Stomach (tissue), 4 donors: ENCODE data around the gene VPREB1.

Experiments
- POLR2A ChIP-seq, 4 donors: fragments of 450-650 bp; IDR thresholded peaks; one replicate each; pipeline ENCODE4 v1.6.1; 2016; ENCODE audit warnings: antibody characterized with exemption in 4 of 4, control low read depth in 2 of 4, mild to moderate bottlenecking in 1 of 4, moderate library complexity in 1 of 4
- POLR2AphosphoS5 ChIP-seq, 3 donors: sonication (generic); formaldehyde crosslinking; IDR thresholded peaks; one replicate each; pipeline ENCODE4 v1.6.1; 2016; ENCODE audit warnings: antibody characterized with exemption in 3 of 3
- TF ChIP-seq, protein P1 (sequence below), 7 experiments: fragments of 450-650 bp in 4 of 7; fragments of 200-600 bp in 3 of 7; sonication (generic) in 3 of 7; IDR thresholded peaks; one replicate each; pipeline ENCODE4 v1.5.1; 2016 to 2019; ENCODE audit warnings: antibody characterized with exemption in 7 of 7, control low read depth in 2 of 7, mild to moderate bottlenecking in 1 of 7

DNA sequence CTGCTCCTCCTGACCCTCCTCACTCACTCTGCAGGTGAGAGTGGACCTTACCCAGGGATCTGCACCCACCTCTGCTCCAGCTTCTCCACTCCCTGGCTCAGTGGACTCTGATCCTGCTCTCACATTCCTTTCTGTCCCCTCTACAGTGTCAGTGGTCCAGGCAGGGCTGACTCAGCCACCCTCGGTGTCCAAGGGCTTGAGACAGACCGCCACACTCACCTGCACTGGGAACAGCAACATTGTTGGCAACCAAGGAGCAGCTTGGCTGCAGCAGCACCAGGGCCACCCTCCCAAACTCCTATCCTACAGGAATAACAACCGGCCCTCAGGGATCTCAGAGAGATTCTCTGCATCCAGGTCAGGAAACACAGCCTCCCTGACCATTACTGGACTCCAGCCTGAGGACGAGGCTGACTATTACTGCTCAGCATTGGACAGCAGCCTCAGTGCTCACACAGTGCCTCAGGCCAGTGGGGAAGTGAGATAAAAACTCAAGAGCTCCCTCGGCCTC is 29.7 kb upstream of the VPREB1 start:
- TF ChIP-seq POLR2AphosphoS5 (IDR thresholded peaks at IDR 0.05) (no peak), POLR2A (IDR thresholded peaks at IDR 0.05) (no peak)
- TF ChIP-seq, protein P1, sequence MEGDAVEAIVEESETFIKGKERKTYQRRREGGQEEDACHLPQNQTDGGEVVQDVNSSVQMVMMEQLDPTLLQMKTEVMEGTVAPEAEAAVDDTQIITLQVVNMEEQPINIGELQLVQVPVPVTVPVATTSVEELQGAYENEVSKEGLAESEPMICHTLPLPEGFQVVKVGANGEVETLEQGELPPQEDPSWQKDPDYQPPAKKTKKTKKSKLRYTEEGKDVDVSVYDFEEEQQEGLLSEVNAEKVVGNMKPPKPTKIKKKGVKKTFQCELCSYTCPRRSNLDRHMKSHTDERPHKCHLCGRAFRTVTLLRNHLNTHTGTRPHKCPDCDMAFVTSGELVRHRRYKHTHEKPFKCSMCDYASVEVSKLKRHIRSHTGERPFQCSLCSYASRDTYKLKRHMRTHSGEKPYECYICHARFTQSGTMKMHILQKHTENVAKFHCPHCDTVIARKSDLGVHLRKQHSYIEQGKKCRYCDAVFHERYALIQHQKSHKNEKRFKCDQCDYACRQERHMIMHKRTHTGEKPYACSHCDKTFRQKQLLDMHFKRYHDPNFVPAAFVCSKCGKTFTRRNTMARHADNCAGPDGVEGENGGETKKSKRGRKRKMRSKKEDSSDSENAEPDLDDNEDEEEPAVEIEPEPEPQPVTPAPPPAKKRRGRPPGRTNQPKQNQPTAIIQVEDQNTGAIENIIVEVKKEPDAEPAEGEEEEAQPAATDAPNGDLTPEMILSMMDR (IDR thresholded peaks at IDR 0.05): no peak
